ENCODE results near the gene COL2A1.

GRCh38 chr12:47973870-47974269, 30.4 kb downstream of the COL2A1 start:
- TF ChIP-seq PATZ1 (CRISPR knock-in tag; IDR thresholded peaks at IDR 0.05; ENCODE audit: borderline replicate concordance) (no peak), RARB (CRISPR knock-in tag; IDR thresholded peaks at IDR 0.05) (no peak)
